Sciatic nerve (tissue), 2 donors: ENCODE results near the gene CSNK1D. TPM values are rescaled to one million over a fixed set of nuclear protein-coding genes. Genes with fewer than 3 reads are reported as not detected.

ENCODE experiments used
- ATAC-seq: fragments of 200-7000 bp; cut with Tn5 transposase; one replicate; pipeline ENCODE4 v1.9.1; 2020; ENCODE audit warnings: mild to moderate bottlenecking, moderate library complexity
- DNase-seq: peaks from one replicate; pipeline ENCODE4 v3.0.0-alpha.2; 2020; ENCODE audit warnings: low spot score
- intact Hi-C: fragments of 100-400 bp; cut with DNase I; formaldehyde crosslinking; loops from one replicate; pipeline ENCODE4 v1.14.2; 2022
- total RNA-seq: library from RNA; stranded (reverse); fragmentation: NEBNext Ultra II Directional; extraction: Animal tissue kit (Norgen Biotek cat#: 25700); gene quantifications from one replicate; pipeline ENCODE4 v1.2.1, GENCODE V29; 2021
- donor health status: DM: no; HTN: no; CAD: no.
- donor health status: DM: no; HTN: no; CAD: no.

CSNK1D gene
- total RNA-seq, 1 donor from 2014 or later = 152 TPM

DNA sequence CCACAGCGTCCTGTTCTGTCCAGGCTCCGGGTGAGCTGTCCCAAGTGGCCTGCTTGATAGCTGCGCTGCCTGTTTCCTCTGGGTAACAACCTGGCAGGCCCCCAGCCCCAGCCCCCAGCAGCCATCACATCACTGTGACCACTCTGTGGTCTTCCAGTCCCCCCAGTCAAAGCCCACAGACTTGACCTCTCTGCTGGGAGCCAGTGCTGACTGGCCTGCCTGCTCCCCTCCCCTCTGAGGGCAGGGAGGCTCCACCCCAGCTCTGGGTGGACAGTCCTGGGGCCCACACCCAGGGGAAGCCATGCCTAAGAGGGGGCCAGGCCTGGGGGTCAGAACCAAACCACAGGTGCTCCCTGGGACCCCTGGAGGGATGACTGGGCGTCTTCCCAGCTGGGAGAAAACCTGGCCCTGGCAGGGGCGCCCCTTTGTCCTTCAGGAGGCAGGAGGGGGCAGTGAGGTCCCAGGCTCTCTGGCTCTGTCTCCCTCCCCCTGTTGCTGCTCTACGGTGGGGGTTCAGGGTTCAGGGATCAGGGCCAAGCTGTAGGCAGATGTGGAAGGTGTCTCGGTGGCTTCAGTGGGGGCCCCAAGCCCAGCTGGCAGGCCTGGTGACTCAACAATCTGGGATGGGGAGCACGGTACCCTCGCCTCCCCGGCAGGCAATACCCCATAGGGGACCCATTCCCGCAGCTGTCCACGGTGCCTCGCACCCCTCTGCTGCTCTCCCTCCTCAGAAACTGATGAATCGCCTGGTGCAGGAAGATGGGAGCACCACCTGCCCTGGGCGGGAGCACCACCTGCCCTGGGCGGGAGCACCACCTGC lies 46.5 kb downstream of the CSNK1D start:
- ATAC-seq (no peak), DNase-seq (no peak)
- intact Hi-C loops = no loop called here

DNA sequence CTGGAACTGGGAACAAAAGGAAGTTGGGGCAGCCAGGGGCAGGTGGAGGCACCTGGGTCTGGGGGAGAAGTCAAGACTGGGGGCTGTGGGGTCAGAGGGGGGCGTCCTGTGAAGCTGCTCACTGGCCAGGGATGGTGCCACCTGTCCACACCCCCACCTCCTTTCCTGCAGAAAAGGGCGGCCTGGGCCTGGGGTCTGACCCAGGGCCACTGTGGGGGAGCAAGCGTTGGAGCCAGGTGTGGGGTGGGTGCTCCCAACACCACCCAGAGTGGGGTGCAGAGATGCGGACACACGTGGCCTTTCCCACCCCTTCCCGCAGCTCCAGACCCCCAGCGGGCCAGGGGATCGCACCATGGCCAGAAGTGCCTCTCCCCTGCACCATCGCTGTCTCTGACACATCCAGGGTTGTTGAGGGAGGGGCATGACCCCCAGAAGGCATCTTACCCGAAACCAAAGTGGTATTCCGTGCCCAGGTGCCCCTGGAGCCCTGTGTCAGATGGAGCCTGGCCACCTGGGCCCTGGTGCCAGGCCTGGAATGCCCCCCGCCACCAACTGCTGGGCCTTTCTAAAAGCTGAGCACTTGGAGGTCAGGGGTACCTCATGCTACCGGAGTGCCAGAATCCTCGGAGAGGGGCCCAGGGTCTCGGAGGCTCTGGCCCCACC lies 47.2 kb downstream of the CSNK1D start:
- ATAC-seq = no peak
- no peak for DNase-seq
- intact Hi-C loops = no loop called here

GRCh38 chr17:82225368-82226029 lies 48.0 kb downstream of the CSNK1D start:
- intact Hi-C loops = no loop called here
- DNase-seq (no peak), ATAC-seq (no peak)

DNA sequence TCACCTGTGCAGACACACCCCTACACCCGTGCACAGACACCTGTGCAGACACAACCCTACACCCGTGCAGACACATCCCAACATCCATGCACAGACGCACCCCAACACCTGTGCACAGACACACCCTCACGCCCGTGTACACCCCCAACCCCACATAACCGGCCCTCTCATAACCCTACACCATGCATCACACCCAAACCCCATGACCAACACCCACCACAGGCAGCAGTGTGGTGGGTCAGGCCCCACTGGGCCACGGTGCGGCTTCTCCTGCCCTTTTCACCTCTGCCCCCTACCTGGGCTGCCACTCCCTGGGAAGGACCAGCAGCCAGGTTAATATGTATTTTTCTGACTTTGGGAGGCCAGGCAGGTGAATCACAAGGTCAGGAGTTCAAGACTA lies 48.8 kb downstream of the CSNK1D start:
- intact Hi-C loops = no loop called here
- DNase-seq (no peak), ATAC-seq (no peak)

- intact Hi-C loops = no loop called here
- DNase-seq = no peak
- no peak for ATAC-seq
Measured at GRCh38 chr17:82223517-82223916, 50.0 kb downstream of the CSNK1D start.

- intact Hi-C loops = no loop called here
- ATAC-seq (no peak), DNase-seq (no peak)
Measured at GRCh38 chr17:82222816-82223215, 50.7 kb downstream of the CSNK1D start.

DNA sequence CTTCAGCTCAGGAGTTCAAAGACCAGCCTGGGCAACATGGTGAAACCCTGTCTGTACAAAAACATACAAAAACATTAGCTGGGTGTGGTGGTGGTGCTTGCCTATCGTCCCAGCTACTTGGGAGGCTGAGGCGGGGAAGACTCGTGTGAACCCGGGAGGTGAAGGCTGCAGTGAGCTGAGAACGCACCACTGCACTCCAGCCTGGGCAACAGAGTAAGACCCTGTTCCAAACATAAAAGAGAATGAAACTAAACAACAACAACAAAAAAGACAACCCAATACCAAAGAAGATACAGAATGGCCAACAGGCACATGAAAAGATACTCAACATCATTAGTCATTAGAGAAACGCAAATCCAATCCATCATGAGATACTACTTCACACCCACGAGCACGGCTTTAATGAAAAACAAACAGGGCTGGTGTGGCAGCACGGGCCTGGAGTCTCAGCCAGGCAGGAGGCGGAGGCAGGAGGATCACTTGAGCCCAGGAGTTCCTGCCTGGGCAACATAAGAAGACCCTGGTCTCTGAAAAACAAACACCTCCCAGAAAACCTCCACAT lies 52.1 kb downstream of the CSNK1D start:
- no peak for ATAC-seq
- intact Hi-C loops = no loop called here
- no peak for DNase-seq

DNA sequence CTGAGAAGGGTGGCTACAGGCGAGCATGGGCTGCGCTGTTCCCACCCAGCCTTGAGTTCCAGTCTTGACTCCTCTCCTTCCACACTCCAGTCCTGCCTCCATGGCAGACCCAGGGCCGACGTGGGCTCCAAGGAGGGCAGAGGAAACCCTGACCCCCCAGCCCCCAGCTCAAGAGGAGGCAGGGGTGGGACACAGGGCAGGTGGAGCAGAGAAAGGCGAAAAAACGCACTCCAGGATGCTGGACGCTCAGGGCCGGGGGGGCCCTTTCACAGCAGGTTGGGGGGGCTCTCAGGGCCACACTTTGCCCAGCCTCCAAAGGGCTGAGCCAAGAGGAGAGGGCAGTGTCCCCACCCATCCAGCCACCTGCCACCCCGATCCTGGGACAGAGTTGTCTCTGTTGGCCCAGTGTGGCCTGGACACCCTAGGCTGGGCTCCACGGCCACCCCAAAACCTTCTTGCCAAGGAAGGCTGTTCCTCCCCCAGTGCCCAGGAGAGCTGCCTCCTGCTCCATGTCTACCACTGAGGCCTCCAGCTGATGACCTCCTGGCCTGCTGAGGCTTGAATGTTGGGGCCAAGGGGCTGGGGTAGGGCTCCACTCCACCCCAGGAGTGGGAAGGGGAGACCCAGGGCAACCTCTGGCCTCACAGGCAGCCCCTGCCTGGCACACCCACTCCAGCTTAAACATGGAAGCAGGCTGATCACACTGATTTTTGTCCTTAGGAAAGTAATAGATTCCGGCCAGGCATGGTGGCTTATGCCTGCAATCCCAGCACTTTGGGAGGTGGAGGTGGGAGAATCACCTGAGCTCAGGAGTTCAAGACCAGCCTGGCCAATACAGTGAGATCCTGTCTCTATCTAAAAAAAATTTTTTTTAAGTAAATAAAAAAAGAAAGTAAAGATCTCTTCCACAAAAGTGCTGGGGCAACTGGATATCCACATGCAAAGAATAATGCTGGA lies 53.5 kb downstream of the CSNK1D start:
- no peak for DNase-seq
- ATAC-seq = no peak
- intact Hi-C loops = no loop called here

DNA sequence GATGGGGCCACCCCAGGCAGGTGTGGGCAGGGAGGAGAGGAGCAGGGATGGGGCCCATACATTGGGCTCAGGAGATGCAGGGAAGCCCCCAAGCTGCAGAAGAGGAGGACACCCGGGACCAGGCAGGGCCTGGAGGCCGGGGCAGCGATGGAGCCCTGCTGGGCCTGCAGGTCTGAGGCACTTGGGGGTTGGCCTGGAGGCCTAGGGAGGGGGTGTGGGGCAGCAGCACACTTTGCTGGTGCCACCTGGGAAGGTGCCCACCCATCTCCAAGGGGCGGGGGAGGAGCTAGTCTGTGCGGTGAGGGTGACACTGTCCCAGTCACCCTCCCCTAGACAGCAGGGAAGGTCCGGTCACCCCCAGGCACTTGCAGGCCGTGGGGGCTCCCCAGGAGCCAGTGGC lies 54.4 kb downstream of the CSNK1D start:
- DNase-seq = no peak
- intact Hi-C loops = no loop called here
- ATAC-seq = no peak

DNA sequence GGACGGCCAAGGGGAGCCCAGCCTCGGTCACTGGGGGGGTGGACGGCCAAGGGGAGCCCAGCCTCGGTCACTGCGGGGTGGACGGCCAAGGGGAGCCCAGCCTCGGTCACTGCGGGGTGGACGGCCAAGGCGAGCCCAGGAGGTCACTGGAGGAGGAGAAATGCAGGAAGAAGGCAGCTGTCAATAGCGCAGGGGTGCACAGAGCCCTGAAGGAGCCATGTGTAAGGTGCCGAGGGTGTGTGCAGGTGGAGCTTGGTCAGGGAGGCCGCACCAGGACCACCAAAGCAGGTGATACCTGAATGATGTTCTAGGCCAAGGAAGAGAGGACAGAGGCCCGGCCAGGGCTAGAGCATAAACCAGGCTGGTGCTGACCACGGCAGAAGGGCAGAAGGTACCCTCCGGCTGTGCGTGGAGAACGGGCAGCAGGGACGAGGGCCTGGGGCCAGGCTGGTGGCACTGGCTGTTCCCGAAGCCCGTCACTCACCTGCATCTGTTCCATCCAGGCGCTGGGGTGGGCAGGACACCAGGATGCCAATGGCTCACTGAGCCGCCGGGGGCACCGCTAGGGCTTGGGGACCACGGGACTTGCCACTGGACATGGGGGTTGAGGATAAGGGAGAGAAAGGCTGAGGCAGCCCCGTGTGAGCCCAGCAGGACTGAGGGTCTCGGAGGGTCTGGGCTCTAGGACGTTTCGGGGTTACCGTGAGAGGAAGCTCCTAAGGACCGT lies 55.0 kb downstream of the CSNK1D start:
- ATAC-seq = no peak
- intact Hi-C loops = no loop called here
- peak; percentile 61 for DNase-seq

DNA sequence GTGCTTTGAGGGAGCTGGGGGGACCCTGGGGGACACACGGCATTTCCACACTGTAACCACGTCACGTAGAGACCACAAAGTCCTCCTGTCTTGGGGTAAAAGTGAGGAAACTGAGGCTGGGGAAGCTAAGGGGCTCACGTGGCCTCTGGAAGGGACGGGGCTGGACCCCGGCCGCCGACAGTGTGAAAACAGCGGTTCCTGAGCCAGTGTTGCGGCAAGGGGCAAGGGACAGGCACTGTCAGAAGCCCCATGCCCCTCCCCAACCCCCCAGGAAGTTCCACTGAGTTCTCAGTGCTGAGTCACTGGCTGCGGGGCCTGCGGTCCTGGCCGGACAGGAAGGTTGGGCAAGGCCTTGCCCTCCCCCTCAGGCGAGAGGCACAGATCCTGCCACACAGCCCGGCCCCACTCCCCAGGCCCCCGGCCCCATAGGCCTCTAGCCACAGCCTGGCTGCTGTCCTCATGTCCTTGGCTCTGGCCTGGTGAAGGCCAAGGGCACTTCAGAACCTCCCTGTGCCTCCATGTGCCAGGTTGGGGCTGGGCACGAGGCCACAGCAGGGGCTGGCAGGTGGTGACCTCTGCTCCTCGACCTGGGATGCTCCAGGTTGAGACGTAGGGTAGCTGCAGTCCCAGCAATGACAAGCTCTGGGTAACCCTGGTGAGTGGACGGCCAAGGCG lies 55.8 kb downstream of the CSNK1D start:
- ATAC-seq (peak; percentile 57), DNase-seq (peak; percentile 73)
- intact Hi-C loops = no loop called here

- peak; percentile 37 for ATAC-seq
- intact Hi-C loops = no loop called here
- DNase-seq = peak; percentile 68
Measured at GRCh38 chr17:82217120-82217529, 56.4 kb downstream of the CSNK1D start.

GRCh38 chr17:82216301-82217119 lies 57.0 kb downstream of the CSNK1D start:
- ATAC-seq = peak; percentile 80
- intact Hi-C loops = no loop called here
- peak; percentile 81 for DNase-seq

GRCh38 chr17:82215972-82216300 lies 57.6 kb downstream of the CSNK1D start:
- ATAC-seq (no peak), DNase-seq (no peak)
- intact Hi-C loops = no loop called here

DNA sequence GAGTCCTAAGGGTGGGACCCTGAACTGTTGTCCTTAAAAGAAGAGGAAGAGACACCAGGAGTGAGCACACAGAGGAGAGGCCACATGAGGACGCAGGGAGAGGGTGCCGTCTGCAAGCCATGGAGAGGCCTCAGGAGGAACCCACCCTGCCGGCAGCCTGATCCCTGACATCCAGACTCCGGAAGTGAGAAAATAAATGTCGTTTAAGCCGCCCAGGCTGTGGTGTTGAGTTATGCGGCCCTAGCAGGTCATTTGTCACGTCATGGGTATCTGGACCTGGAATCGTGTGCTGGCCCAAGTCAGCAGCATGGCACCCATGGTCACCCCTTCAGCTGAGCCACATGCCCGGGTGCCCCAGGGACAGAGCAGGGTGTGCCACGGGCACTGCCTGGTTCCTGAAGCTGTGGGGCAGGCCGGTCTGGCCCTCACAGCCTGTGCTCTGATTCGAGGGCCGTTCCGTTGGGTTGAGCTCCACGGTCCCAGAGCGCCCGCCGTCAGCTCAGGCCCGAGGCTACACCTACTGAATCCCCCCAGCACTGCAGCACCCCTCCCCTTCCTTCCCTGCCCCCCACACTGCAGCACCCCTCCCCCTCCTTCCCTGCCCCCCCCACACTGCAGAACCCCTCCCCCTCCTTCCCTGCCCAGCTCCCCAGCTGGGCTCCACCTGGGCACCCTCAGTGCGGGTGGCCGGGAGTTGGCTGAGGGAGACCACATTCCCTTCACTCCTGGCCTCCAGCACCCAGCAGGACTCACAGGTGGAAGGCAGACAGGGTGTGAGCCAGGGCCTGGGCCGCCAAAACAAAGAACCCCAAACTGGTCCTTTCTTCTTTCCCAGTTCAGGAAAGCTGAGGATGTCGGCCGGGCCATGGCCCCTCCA lies 58.2 kb downstream of the CSNK1D start:
- ATAC-seq = no peak
- no peak for DNase-seq
- intact Hi-C loops = no loop called here

DNA sequence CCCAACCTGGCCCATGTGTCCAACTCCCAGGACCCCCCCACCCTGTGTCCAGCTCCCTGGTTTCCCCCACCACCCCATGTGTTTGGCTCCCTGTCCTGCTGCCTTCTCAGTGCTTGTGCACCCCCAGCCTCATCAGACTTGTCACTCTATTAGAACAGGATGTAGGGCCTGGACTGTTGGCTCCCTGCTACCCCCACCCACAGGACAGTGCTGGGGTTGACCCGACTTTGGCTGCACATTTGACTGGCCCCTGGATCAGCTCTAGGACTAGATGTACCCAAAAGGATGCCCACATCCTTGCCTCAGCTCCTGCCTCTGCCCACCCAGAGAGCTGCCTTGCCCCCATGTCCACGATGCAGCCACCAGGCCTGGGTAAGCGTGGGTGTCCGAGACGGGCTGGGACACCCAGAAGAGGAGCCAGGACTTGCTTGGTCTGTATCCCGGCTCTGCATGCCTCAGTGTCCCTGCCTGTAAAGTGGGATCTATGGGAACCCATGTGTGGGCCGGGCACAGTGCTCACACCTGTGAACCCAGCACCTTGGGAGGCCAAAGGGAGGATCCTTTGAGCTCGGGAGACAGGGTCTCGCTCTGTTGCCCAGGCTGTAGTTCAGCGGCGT lies 59.4 kb downstream of the CSNK1D start:
- no peak for DNase-seq
- intact Hi-C loops = no loop called here
- ATAC-seq = no peak
